Airway epithelial cell (primary cell): Measurements from ENCODE around the gene PIWIL4. TPM values are rescaled to one million over a fixed set of nuclear protein-coding genes. Genes with fewer than 3 reads are reported as not detected.

ENCODE experiments used
- total RNA-seq: library from RNA; depleted of rRNA; stranded (reverse); fragments of >200 nt; gene quantifications from 2 replicates; pipeline ENCODE4 v1.2.3, GENCODE V29; 2015

The PIWIL4 gene
- 0.35 and 1.2 TPM in 2 replicates for total RNA-seq

GRCh38 chr11:94567181-94567670 lies at the start of gene PIWIL4:
Gene PIWIL4 (plus strand): TSS chr11:94567368. CDS start chr11:94567519, 151 bp downstream.

GRCh38 chr11:94543695-94544645 lies 23.2 kb upstream of the PIWIL4 start, which contains the start of gene FUT4:
Gene FUT4 (plus strand): TSS chr11:94543921. CDS start chr11:94544134, 213 bp downstream.

Other genes with a start within 250 kb of the PIWIL4 start
- 0.07 TPM in 1 of 2 replicates, not detected in the other for gene GPR83, start 165.9 kb upstream of the PIWIL4 start, total RNA-seq
- gene MRE11, start 73.5 kb upstream of the PIWIL4 start, total RNA-seq = 10.6 and 10.8 TPM in 2 replicates
- gene ANKRD49, start 73.4 kb upstream of the PIWIL4 start, total RNA-seq = 7.7 and 10.2 TPM in 2 replicates
- gene C11orf97, start 54.9 kb upstream of the PIWIL4 start, total RNA-seq = not detected in 2 replicates
- 2.0 and 2.4 TPM in 2 replicates for gene FUT4, start 23.4 kb upstream of the PIWIL4 start, total RNA-seq
- gene AMOTL1, start 201.0 kb downstream of the PIWIL4 start, total RNA-seq = 83.4 and 92.2 TPM in 2 replicates